ENCODE results near the gene MXD3. TPM values are rescaled to one million over a fixed set of nuclear protein-coding genes. Genes with fewer than 3 reads are reported as not detected.

Gene MXD3
- polyA plus RNA-seq, 2 of the 4 experiments (the other 2 are of a cell fraction), result 5.3 to 16.9 TPM

GRCh38 chr5:177309351-177310191, 2.1 kb downstream of the MXD3 start:
- 87% methylated on average over 9 of the region's 10 CpGs for WGBS (ENCODE audit: missing lambda C conversion rate)
- CTCF ChIA-PET, result interaction anchor here (0.6 to 6.3 kb wide), 51 partner anchors 8 to 226 kb away, joined by 3 to 55 read pairs (median 5); partner anchors contain the start of genes LMAN2 and SLC34A1
- DNase-seq (ENCODE audit: low read depth in 1 of 2, low spot score in 1 of 2) (peak; percentile 78 to 91), ATAC-seq (peak; percentile 51 to 67), FAIRE-seq (no peak)
- no peaks in the 10 kb centered on the region for H3K9me3 ChIP-seq
- H3K4me1 ChIP-seq, result peaks cover 34% of the 10 kb centered on the region
- H3K27ac ChIP-seq, result no peak overlapping the region
- peak overlapping the region; percentile 99; the same call in 1 of the 3 replicates for H3K4me2 ChIP-seq
- H3K4me3 ChIP-seq, result no peak overlapping the region
- TF ChIP-seq JUN (IDR thresholded peaks at IDR 0.05) (no peak), ATOH8 (CRISPR knock-in tag; IDR thresholded peaks at IDR 0.05; ENCODE audit: low read depth) (no peak), TFCP2L1 (CRISPR knock-in tag; IDR thresholded peaks at IDR 0.05) (no peak), E2F6 (IDR thresholded peaks at IDR 0.05; ENCODE audit: borderline replicate concordance, low read depth) (no peak), EHMT2 (IDR thresholded peaks at IDR 0.05; ENCODE audit: low read depth) (no peak), CHD4 (IDR thresholded peaks at IDR 0.05; ENCODE audit: borderline replicate concordance) (no peak), RARB (CRISPR knock-in tag; IDR thresholded peaks at IDR 0.05) (no peak), SMC3 (IDR thresholded peaks at IDR 0.05) (peak; percentile 63), ESRRA (IDR thresholded peaks at IDR 0.05; ENCODE audit: borderline replicate concordance, low read length) (no peak), CTCF (IDR thresholded peaks at IDR 0.05) (peak; percentile 81), FOSB (CRISPR knock-in tag; IDR thresholded peaks at IDR 0.05) (no peak), HOXB13 (CRISPR knock-in tag; IDR thresholded peaks at IDR 0.05; ENCODE audit: low read depth) (no peak), RAD21 (conservative IDR thresholded peaks at IDR 0.05 in 1 of 2, IDR thresholded peaks at IDR 0.05 in 1 of 2) (peak; percentile 59 to 63), KDM1A (IDR thresholded peaks at IDR 0.05; ENCODE audit: low read depth) (no peak), HES2 (IDR thresholded peaks at IDR 0.05) (no peak), POLR2AphosphoS2 (conservative IDR thresholded peaks at IDR 0.05; ENCODE audit: low read length) (no peak), HDAC2 (IDR thresholded peaks at IDR 0.05) (no peak), POLR2A (IDR thresholded peaks at IDR 0.05; ENCODE audit: low read length) (no peak), HOXA7 (CRISPR knock-in tag; IDR thresholded peaks at IDR 0.05) (no peak), GATA3 (IDR thresholded peaks at IDR 0.05; ENCODE audit: borderline replicate concordance) (no peak), ZSCAN20 (CRISPR knock-in tag; IDR thresholded peaks at IDR 0.05) (no peak), EP300 (IDR thresholded peaks at IDR 0.05) (no peak), NFE2L2 (conservative IDR thresholded peaks at IDR 0.05; ENCODE audit: low read length) (no peak), PHF8 (IDR thresholded peaks at IDR 0.05; ENCODE audit: borderline replicate concordance, low read depth) (no peak), FOXS1 (CRISPR knock-in tag; IDR thresholded peaks at IDR 0.05) (no peak)
- POLR2A ChIA-PET, result interaction anchor here (1.0 kb wide), 1 partner anchor 42 kb away, joined by 4 read pairs; the partner anchor contains the start of gene LMAN2

Data from A549 (cell line).